PC-3 (cell line): ENCODE data around the gene DNAH9. TPM values are rescaled to one million over a fixed set of nuclear protein-coding genes. Genes with fewer than 3 reads are reported as not detected.

Experiments
- ATAC-seq: fragments of 200-7000 bp; cut with Tn5 transposase; 2 replicates; pipeline ENCODE4 v1.9.1; 2020; ENCODE audit warnings: mild to moderate bottlenecking, moderate library complexity
- BruUV-seq: library from RNA; stranded (reverse); fragments of 400-500 nt; replicated peaks from 2 replicates; lab custom pipeline; 2021; lab: Mats Ljungman, UMichigan
- CTCF ChIA-PET: fragments of 300-600 bp; sonication (Branson Sonifier 250); formaldehyde crosslinking; loops from one replicate; lab custom pipeline; 2022; ENCODE audit warnings: antibody characterized with exemption; lab: Charles Lee
- POLR2A ChIA-PET: fragments of 300-600 bp; sonication (Branson Sonifier 250); formaldehyde crosslinking; loops from one replicate; lab custom pipeline; 2022; ENCODE audit warnings: antibody characterized with exemption; ENCODE audit not compliant: unreplicated experiment; lab: Charles Lee
- DNase-seq: peaks from one replicate; pipeline ENCODE4 v3.0.0-alpha.2; 2015
- H2AFZ ChIP-seq: fragments of 300-600 bp; sonication (generic); 2 replicates; pipeline ENCODE4 v1.6.0; 2016; ENCODE audit warnings: antibody characterized with exemption, low read length
- H3F3A ChIP-seq: fragments of 300-600 bp; sonication (generic); one replicate; pipeline ENCODE4 v1.6.0; 2017; ENCODE audit warnings: antibody characterized with exemption, low read length, control low read depth, mild to moderate bottlenecking; ENCODE audit not compliant: unreplicated experiment
- H3K27ac ChIP-seq: fragments of 300-600 bp; sonication (generic); 2 replicates; pipeline ENCODE4 v1.5.1; 2016; ENCODE audit warnings: mild to moderate bottlenecking, low read length
- H3K27me3 ChIP-seq: fragments of 300-600 bp; sonication (generic); 2 replicates; pipeline ENCODE4 v1.6.1; 2016; ENCODE audit warnings: low read length, mixed read lengths
- H3K36me3 ChIP-seq: fragments of 300-600 bp; sonication (generic); 2 replicates; pipeline ENCODE4 v1.6.1; 2016; ENCODE audit warnings: low read depth, mixed run types, low read length, mixed read lengths
- H3K4me1 ChIP-seq: fragments of 300-600 bp; sonication (generic); 2 replicates; pipeline ENCODE4 v1.5.1; 2016; ENCODE audit warnings: low read length; ENCODE audit not compliant: insufficient read depth
- H3K4me2 ChIP-seq: fragments of 300-600 bp; sonication (generic); 2 replicates; pipeline ENCODE4 v1.6.0; 2016; ENCODE audit warnings: low read length
- H3K4me3 ChIP-seq: fragments of 300-600 bp; sonication (generic); 2 replicates; pipeline ENCODE4 v1.5.1; 2016; ENCODE audit warnings: mild to moderate bottlenecking, low read length, mixed read lengths
- H3K79me2 ChIP-seq: fragments of 300-600 bp; sonication (generic); 2 replicates; pipeline ENCODE4 v1.6.1; 2017; ENCODE audit warnings: low read length, mixed read lengths
- H3K9ac ChIP-seq: fragments of 300-600 bp; sonication (generic); 2 replicates; pipeline ENCODE4 v1.6.0; 2016; ENCODE audit warnings: mild to moderate bottlenecking, low read length
- H3K9me2 ChIP-seq: fragments of 300-600 bp; sonication (generic); replicated peaks from 2 replicates; pipeline ENCODE4 v1.6.1; 2016; ENCODE audit warnings: mixed run types, low read length, mixed read lengths
- H3K9me3 ChIP-seq: fragments of 300-600 bp; sonication (generic); 2 replicates; pipeline ENCODE4 v1.6.1; 2016; ENCODE audit warnings: low read length, mixed read lengths
- H4K20me1 ChIP-seq: fragments of 300-600 bp; sonication (generic); 2 replicates; pipeline ENCODE4 v1.6.1; 2016; ENCODE audit warnings: low read length, mixed read lengths
- CTCF ChIP-seq: fragments of 300-600 bp; sonication (generic); conservative IDR thresholded peaks from 2 replicates; pipeline ENCODE4 v1.5.1; 2017; ENCODE audit warnings: antibody characterized with exemption, low read depth, mild to moderate bottlenecking, low read length
- EZH2 ChIP-seq: fragments of 300-600 bp; sonication (generic); IDR thresholded peaks from one replicate; pipeline ENCODE4 v1.6.1; 2017; ENCODE audit warnings: antibody characterized with exemption, mild to moderate bottlenecking, low read length; ENCODE audit not compliant: unreplicated experiment
- EZH2phosphoT487 ChIP-seq: fragments of 300-600 bp; sonication (generic); IDR thresholded peaks from 2 replicates; pipeline ENCODE4 v1.6.1; 2018; ENCODE audit warnings: mild to moderate bottlenecking, antibody characterized with exemption, low read length, borderline replicate concordance
- intact Hi-C: fragments of 100-400 bp; cut with micrococcal nuclease; formaldehyde crosslinking; loops from 2 replicates; pipeline ENCODE4 v1.9.0; 2023
- total RNA-seq: library from RNA; depleted of rRNA; stranded (reverse); fragments of >200 nt; gene quantifications from 2 replicates; pipeline ENCODE4 v1.2.3, GENCODE V29; 2014

DNAH9 gene
- total RNA-seq, 1 experiment from 2014 or later: 0.11 TPM

- Histone ChIP-seq H4K20me1 (no peaks in the 10 kb centered on the region), H3K79me2 (no peaks in the 10 kb centered on the region), H3K9me2 (no peaks in the 10 kb centered on the region), H3K27ac (no peak overlapping the region), H2AFZ (no peak overlapping the region), H3K4me2 (no peak overlapping the region), H3K36me3 (no peaks in the 10 kb centered on the region), H3K9me3 (no peaks in the 10 kb centered on the region), H3K9ac (no peak overlapping the region), H3K4me1 (no peaks in the 10 kb centered on the region), H3K4me3 (no peak overlapping the region), H3F3A (no peaks in the 10 kb centered on the region), H3K27me3 (no peaks in the 10 kb centered on the region)
- ATAC-seq: no peak
- no peak for DNase-seq
- intact Hi-C loops: no loop called here
- TF ChIP-seq EZH2 (no peak), CTCF (no peak)
- BruUV-seq: no TSS peak
- ChIA-PET CTCF (no interaction called here), POLR2A (no interaction called here)
Observed at GRCh38 chr17:11554542-11554941, 43.7 kb upstream of the DNAH9 start.

- ChIA-PET CTCF (no interaction called here), POLR2A (no interaction called here)
- Histone ChIP-seq H3K27ac (no peak overlapping the region), H3K4me3 (no peak overlapping the region), H4K20me1 (no peaks in the 10 kb centered on the region), H3K4me1 (no peaks in the 10 kb centered on the region), H3K27me3 (no peaks in the 10 kb centered on the region), H3K79me2 (no peaks in the 10 kb centered on the region), H3K9me2 (no peaks in the 10 kb centered on the region), H3K4me2 (no peak overlapping the region), H3K9me3 (no peaks in the 10 kb centered on the region), H2AFZ (no peak overlapping the region), H3K9ac (no peak overlapping the region), H3K36me3 (no peaks in the 10 kb centered on the region), H3F3A (no peaks in the 10 kb centered on the region)
- intact Hi-C loops: no loop called here
- no TSS peak for BruUV-seq
- ATAC-seq: no peak
- no peak for DNase-seq
- no peak for TF ChIP-seq EZH2phosphoT487
- TF ChIP-seq CTCF: no peak
- no peak for TF ChIP-seq EZH2
Observed at GRCh38 chr17:11555530-11555929, 42.7 kb upstream of the DNAH9 start.

GRCh38 chr17:11557727-11558452 is 40.4 kb upstream of the DNAH9 start:
- Histone ChIP-seq H3K4me1 (no peaks in the 10 kb centered on the region), H3K9ac (no peak overlapping the region), H3K27me3 (no peaks in the 10 kb centered on the region), H3K4me2 (no peak overlapping the region), H4K20me1 (no peaks in the 10 kb centered on the region), H3K9me2 (no peaks in the 10 kb centered on the region), H3K9me3 (no peaks in the 10 kb centered on the region), H3K27ac (no peak overlapping the region), H3F3A (no peaks in the 10 kb centered on the region), H2AFZ (no peak overlapping the region), H3K4me3 (no peak overlapping the region), H3K36me3 (no peaks in the 10 kb centered on the region), H3K79me2 (no peaks in the 10 kb centered on the region)
- no peak for DNase-seq
- TF ChIP-seq CTCF (no peak), EZH2 (no peak), EZH2phosphoT487 (no peak)
- POLR2A ChIA-PET: no interaction called here
- ATAC-seq: no peak
- CTCF ChIA-PET: no interaction called here
- intact Hi-C loops: no loop called here
- no TSS peak for BruUV-seq
